ENCODE data around the gene P2RX1.

Gene P2RX1

DNA sequence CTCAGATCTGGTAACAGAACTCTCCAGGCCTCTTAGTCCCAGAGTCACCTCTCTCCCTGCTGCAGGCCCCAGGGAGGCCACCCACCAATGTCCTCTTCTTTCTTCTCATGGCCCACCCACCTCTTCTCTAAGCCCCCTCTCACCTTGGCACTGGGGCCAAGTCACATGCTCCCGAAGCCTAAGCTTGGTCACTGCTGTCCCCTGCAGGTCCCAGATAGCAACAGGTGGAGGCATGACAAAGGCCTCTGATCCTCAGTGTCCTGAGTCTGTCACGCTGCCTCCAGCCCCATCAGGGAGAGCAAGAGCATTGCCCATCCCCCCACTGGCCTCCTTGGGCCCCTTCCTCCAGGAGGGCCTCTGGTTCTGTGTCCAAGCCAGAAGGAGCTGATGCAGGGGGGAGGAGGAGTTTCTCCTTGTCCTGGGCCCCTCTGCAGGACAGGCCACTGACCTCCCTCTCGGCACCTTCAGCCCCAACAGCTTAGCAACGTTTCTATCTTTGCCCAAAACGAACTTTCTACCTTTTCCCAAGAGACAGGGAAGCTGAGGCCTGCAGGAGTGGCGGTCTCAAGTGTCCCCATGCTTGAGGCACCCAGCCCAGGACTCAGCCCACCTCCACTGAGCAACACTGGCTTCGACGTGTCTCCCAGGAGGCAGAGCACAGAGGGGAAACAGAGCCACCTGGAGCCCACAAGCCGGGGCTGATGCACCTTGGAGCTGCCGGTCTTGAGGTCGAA, 8.6 kb downstream of the P2RX1 start:
- no peak for DNase-seq (ENCODE audit: extremely low read depth in 1 of 2, low read depth in 1 of 2)

DNA sequence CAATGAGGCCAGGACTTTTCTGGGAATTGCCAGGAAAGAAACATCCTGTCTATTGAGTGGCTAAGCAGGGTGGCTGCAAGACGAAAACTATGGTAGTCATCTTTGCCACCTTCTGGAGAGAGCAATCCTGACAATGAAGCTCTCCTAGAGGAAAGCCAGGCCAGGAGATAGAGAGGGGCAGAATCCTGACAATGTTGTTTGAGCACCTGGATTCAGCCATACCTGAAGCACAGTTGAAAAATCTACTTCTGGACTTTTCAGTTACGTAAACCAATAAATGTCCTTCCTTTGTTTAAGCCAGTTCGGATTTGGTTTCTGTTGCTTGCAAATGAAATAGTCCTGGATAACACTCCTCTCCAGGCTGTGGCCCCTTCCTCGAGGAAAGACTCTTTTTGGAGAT, 9.4 kb downstream of the P2RX1 start:
- DNase-seq (ENCODE audit: extremely low read depth in 1 of 2, low read depth in 1 of 2) = no peak

- no peak for DNase-seq (ENCODE audit: extremely low read depth in 1 of 2, low read depth in 1 of 2)
These were observed 11.2 kb downstream of the P2RX1 start for GRCh38 chr17:3905017-3905520.

DNA sequence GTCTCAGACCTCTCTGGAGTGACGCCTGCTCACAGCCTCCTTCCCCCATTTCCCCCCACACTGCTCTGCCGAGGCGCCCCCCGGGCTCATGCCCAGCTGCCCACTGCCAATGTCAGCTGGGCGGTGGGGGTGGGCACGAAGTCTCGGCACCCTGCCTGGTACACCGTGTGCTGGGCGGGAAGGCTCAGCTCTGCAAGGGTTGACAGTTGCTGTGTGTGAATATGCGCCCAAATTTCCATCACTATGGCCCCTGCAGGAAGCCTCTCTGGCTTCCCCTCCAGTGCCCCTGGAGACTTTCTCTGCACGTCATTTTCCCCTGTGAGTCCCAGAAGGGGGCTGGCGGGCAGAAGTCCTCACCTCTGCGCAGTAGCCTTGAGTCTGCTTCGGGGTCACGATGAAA, 11.8 kb downstream of the P2RX1 start:
- DNase-seq (ENCODE audit: extremely low read depth in 1 of 2, low read depth in 1 of 2) = no peak

DNA sequence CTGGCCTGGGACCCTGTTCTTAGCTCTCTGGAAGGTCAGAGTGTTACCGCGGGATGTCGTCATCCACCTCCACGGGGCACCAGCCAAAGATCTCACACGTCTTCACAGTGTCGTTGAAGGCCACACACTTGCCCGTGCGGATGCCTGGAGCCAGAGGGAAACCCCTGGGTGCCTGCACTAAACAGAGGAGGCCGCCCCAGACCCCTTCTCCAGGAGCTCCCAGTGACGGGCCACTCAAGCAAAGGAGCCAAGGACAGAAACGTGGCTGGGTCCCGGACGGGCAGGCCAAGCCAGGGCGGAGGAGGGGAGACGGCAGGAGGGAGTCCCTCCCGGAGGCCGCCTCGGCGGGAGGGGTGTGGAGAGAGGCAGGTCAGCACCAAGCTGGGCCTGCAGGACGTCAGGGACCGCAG, 12.4 kb downstream of the P2RX1 start:
- no peak for DNase-seq (ENCODE audit: extremely low read depth in 1 of 2, low read depth in 1 of 2)

DNA sequence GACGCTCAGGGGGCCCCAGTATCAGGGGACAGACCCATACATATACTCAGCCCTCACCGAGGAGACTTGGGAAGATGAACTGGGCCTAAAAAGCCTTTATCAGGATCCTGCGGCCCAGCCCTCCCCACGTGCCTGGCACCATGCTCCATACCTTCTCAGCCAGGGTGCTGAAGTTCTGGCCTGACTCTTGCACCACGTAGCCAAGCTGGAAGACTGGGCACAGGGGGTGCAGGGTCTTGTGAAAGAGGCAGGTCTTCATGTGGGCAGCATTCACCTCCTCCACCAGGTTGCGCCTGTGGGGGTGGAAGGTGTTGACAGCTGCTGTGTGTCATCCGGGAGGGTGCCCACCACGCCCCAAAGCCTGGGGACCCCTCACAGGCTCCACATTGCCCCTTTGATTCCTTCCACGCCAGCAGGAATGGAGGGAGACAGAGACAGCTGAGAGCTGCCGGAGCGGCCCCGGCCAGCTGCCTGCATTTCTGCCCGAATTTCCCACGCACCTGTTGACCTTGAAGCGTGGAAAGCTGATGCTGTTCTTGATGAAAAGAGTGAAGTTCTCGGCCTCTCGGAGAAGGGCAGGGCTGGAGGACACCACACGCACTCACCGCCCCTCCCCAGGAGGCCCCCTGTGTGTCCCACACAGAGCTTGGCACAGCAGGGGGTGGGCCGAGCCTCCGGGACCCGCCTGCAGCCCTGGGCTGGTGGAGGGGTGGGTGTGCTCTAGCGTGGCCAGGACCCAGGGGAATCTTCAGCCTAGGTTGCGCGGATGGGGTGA, 13.0 kb downstream of the P2RX1 start:
- no peak for DNase-seq (ENCODE audit: extremely low read depth in 1 of 2, low read depth in 1 of 2)

DNA sequence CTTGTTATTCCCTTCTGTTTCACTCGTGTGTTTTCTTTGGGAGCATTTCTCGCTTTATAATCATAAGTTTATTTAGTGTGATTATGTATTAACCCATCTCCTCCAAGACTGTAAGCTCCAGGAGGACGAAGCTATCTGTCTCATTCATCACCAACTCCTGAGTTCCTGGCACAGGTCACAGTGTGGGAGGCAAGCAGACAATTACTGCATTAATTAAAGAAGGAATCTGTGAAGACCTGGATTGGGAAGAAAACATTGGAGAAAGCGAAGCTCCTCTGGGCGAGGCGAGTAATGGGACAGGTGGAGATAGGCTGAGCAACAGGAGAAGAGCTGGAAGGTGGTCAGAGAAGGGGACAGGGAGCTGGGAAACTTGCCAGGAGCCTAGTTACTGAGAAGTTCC, 15.6 kb downstream of the P2RX1 start:
- no peak for DNase-seq (ENCODE audit: extremely low read depth in 1 of 2, low read depth in 1 of 2)

- DNase-seq (ENCODE audit: extremely low read depth in 1 of 2, low read depth in 1 of 2) = no peak
These were observed 18.5 kb downstream of the P2RX1 start for GRCh38 chr17:3897731-3898130.

DNA sequence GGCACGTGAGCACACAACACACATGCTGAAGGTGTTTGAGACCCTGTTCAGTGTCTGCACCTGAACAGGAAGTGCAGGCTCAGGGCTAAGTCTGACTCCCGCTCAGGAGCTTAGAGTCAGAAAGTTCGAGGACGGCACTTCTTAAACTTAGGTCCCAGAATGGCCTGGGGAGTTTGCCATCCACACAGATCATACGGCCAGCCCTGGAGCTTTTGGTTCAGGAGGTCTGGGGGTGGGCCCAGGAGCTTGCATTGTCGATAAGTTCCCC, 19.4 kb downstream of the P2RX1 start:
- DNase-seq (ENCODE audit: extremely low read depth in 1 of 2, low read depth in 1 of 2) = no peak

DNA sequence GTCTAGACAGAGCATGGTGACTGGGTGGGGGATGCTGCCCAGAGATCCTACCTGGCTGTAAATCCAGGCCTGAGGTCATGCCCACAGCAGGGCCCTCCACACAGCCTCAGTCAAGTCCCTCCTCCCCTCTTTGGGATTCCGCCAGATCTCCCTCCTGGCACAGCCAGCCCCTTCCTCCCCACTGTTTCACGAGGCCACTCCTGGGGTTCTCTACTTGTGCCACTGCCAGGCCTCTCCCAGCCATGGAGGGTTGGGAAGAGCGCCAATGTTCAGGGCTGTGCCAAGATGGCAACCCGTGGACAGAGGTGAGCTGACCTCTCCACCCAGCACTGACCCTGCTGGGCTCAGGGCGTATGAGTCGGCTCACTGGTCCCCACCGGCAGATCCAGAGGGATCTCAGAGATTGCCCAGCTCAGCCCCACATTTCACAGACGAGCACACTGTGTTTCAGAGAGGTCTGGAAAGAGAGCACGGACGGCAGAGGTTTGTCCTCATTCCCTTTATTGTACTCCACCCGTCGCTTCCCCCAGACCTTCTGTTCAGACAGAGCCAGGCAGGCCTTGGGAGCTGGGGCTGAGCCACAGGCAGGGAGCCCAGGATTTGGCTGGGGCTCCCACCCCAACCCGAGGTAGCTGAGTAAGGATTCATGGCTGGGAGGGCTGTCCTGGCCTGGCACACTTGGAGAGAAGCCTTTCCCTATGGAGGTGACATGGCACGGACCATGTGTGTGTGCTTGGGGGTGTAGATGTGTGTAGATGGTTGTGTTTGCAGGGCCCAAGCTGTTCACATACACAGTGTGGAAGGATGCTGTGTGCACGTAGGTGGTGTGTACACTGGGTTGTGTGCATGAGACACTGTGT, 19.9 kb downstream of the P2RX1 start:
- DNase-seq (ENCODE audit: extremely low read depth in 1 of 2, low read depth in 1 of 2) = no peak

GRCh38 chr17:3895354-3895753, 20.9 kb downstream of the P2RX1 start:
- DNase-seq (ENCODE audit: extremely low read depth in 1 of 2, low read depth in 1 of 2) = no peak

DNA sequence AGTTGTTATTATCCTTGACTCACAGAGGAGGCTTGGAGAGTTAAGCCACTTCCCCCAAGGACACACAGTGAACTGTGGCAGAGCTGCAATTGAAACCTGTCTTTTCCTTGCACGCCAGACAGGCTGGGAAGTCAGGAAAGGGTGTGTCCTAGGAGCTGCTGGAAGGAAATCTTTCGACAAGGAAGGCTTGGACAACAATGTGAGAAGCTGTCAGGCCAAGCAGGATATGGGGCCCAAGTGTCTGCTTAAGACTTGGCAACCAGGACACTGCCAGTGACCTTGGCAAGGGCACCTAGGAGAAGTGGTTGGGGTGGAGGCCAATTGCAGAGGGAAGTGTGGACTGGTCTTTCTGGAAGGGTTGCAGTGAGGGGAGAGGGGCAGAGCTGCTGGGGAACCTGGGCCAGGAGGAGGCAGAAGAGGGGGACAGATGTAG, 21.3 kb downstream of the P2RX1 start:
- no peak for DNase-seq (ENCODE audit: extremely low read depth in 1 of 2, low read depth in 1 of 2)

- no peak for DNase-seq (ENCODE audit: extremely low read depth in 1 of 2, low read depth in 1 of 2)
These were observed 22.1 kb downstream of the P2RX1 start for GRCh38 chr17:3894188-3894587.

DNA sequence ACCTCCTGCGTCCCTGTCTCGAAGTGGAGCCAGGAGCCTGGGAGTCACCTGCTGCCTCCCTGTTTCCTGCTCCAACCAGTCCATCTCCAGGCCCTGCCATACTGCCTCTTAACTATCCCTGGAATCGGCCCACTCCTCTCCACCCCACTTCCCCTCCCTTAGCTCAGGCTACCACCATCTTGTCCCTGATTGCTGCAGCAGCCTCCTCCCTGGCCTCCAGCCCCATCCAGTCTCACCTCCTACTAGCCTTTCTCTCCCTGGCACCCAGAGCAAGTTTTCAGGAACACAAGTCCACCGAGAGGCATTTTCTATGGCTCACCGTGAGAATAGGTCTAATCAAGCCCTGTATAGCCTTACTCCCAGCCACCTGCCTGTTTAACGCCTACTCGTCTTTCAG, 22.5 kb downstream of the P2RX1 start:
- DNase-seq (ENCODE audit: extremely low read depth in 1 of 2, low read depth in 1 of 2) = no peak

GRCh38 chr17:3893003-3893719, 23.1 kb downstream of the P2RX1 start, which contains the start of gene CAMKK1:
TSS of gene CAMKK1 (minus strand) at chr17:3893053. CDS start at chr17:3885687, 7,366 bp downstream.
- peak; percentile 84 to 87 for DNase-seq (ENCODE audit: extremely low read depth in 1 of 2, low read depth in 1 of 2)

- DNase-seq (ENCODE audit: extremely low read depth in 1 of 2, low read depth in 1 of 2) = peak; percentile 24 to 32
These were observed 23.9 kb downstream of the P2RX1 start for GRCh38 chr17:3892095-3892998.

- no peak for DNase-seq (ENCODE audit: extremely low read depth in 1 of 2, low read depth in 1 of 2)
These were observed 24.6 kb downstream of the P2RX1 start for GRCh38 chr17:3891626-3892094.

DNA sequence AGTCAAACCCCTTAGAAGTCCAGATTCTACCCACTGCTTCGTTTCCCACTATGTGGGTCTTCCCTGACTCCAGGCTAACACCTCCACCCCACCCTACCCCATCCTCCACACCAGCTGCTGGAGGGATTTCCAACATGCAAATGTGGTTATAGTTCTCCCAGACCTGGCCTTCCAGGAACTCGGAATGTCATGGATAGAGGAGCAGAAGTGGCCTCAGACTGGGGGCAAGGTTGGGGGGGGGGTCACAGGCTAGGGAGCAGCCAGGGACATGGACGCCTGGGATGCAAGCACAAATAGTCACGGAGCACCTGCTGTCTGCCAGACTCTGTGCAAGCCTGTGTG, 25.4 kb downstream of the P2RX1 start:
- no peak for DNase-seq (ENCODE audit: extremely low read depth in 1 of 2, low read depth in 1 of 2)

GRCh38 chr17:3890082-3890877, 26.0 kb downstream of the P2RX1 start:
- no peak for DNase-seq (ENCODE audit: extremely low read depth in 1 of 2, low read depth in 1 of 2)
